ENCODE results near the gene NT5DC4.

The NT5DC4 gene

DNA sequence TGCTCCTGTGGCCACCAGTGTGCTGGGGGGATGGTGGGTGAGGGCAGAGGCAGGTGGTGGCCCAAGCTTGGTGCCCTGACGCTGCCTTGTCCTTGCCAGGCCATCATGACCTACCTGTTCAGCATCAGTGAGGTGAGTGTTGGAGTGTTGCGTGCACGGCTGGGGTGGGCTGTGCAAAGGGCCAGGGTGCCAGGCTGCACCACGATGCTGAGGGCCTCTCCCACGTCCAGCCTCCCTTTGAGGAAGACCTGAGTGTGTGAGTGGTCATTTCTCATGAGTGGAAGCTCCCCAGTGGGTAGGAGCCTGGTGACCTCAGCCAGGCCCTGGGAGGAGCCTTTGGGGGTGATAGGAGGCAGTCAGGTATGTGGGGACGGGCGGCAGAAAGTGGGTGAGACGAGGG is 3.2 kb downstream of the NT5DC4 start:
- DNase-seq (ENCODE audit: low spot score): no peak

DNA sequence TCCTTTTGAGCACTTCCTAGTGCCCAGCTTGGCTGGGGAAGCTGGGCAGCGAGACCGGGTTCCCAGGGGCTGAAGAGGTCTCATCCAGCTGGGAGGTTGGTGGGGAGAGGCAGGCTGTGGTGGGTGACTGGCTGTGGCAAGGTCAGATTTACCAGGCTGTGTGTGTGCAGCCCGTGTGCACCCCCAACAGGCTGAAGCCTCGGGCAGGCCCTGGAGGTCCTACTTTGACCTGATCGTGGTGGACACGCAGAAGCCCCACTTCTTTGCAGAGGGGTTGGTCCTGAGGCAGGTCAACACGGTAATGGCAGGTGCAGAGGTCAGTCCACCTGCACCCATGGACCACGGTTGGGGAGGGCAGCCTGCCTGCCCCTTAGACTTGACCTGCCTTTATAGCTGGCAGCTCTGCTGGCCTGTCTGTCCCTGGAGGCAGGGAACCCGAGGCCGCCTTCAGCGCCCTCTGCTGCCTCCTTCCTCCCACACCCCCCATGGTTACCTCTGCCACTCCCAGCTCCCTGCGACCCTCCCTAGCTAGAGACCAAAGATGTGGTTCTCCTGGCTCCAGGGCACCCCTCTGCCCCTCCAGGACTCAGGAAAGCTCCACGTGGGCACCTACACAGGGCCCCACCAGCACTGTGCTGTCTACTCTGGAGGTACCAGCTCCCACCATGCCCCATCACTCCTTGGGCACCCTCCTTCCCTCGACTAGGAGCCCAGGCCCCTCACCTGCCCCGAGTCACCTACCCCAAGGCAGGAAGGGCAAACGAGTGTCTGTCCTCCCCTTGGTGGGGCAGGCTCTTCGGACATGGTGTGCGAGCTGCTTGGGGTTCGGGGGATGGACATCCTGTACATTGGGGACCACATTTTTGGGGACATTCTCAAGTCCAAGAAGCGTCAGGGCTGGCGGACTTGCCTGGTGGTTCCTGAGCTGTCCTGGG is 4.0 kb downstream of the NT5DC4 start:
- no peak for DNase-seq (ENCODE audit: low spot score)

DNA sequence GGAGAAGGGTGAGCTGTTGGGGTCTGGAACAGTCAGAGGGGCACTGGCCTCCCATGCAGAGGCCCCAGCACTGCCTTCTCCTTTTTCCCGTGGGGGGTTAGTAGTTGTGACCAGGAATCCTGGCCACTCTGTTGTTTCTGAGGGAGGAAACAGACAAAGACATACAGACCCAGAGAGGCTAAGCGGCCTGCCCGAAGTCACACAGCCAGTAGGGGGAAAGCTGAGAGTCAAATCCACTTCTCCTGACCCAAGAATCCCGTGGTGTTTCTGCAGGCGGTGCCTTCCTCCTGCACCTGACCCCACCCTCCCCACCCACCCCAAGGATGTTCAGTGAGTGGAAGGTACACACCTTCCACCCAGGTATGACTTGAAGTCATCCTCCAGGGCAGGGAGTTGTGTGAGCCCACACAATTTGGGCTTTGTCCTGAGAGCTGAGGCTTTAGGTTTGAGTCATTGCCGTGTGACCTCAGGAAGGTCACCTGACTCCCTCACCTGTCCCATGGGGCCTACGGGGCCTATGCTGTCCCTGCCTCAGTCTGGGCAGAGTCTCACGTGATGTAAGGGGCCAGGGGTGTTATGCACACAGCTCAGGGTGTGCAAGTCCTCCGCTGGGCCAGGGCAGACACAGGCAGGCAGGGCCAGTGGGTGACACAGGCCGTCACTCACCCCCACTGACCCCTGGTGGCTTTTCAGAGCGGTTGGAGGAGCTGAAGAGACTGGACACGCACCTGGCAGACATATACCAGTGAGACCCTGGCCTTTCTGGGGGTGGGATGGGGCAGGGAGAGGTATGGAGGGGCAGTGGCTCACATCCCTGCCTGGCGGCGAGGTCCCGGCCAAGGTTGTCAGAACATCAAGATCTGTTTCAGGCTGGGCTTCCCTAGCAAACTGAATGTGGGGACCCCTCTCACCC is 5.0 kb downstream of the NT5DC4 start:
- peak; percentile 60 for DNase-seq (ENCODE audit: low spot score)

DNA sequence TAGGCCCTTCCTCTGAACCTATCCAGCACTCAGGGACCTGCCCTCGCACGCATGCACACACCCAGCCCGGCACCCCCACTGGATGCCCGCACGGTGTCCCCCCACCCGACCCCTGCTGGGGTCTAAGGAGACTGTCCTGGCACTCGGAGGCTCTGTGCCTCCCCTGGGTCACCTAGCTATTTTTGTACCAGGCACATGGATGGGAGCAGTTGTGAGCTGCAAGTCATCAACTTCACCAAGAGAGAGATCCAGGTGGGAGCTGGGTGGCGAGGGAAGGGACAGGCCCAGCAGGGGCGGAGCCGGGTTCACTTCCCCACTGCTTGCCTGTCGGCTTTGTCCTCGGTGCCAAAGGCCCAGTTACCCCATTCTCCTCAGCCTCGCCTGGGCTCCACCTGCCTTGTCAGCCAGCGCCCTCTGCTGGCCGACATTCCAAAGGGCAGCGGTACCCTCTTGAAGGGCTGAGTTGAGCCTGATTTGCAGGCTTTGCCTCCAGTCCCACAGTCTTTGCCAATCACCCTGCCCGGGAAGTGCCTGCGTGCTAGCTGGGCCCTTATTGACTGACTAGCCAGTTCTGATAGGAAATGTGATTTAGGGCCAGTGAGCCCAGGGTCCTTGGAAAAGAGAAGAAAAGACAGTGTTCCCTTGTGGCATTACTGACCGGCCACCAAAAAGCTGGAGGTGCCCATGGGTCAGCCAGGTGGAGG is 5.8 kb downstream of the NT5DC4 start:
- DNase-seq (ENCODE audit: low spot score): peak; percentile 89

DNA sequence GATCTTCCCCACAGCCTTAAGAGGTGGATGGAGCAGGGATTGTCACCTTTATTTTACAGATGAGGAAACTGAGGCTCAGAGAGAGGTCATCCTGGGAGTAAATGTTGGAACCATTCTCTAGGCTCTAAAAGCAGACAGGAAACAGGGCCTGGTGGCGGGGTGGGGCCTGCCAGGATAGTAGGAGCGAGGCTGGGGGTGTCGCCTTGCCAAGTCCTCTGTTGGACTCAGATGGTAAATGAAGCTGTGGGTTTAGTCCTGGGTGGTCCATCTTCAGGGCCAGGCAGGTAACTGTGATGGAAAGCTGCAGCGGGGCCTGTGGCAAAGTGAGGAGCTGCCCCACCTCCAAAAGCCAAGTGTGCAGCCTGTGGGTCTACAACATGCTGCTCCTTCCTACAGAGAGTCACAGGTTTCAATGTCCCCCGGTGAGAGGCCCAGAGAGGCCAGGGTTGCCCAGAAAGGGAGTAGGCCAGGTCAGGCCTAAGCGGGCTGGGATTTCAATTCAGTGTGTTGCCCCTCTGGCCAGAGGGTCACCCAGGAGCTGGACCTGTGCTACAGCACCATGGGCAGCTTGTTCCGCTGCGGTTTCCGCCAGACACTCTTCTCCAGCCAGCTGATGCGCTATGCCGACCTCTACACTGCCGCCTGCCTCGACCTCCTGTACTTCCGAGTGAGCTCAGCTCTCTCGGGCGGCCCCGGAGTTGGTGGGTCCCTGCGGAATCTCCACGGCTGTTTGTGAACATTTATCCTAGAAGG is 6.6 kb downstream of the NT5DC4 start:
- DNase-seq (ENCODE audit: low spot score): no peak

DNA sequence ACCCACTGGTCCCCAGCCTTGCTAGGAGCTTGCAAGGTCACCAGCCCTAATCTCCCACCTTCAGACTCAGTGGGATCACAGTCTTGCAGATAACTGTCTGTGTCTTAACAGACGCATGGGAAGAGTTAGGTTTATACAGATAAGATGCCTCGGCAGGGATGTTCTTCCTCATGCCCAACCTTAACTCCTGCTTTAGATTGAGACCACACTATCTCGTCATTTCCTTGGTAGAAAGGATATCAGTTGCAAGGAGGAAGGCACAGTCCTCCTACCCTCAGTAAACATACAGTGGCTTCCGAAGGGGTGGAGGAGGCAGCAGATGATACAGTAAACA is 7.2 kb downstream of the NT5DC4 start:
- DNase-seq (ENCODE audit: low spot score): no peak

DNA sequence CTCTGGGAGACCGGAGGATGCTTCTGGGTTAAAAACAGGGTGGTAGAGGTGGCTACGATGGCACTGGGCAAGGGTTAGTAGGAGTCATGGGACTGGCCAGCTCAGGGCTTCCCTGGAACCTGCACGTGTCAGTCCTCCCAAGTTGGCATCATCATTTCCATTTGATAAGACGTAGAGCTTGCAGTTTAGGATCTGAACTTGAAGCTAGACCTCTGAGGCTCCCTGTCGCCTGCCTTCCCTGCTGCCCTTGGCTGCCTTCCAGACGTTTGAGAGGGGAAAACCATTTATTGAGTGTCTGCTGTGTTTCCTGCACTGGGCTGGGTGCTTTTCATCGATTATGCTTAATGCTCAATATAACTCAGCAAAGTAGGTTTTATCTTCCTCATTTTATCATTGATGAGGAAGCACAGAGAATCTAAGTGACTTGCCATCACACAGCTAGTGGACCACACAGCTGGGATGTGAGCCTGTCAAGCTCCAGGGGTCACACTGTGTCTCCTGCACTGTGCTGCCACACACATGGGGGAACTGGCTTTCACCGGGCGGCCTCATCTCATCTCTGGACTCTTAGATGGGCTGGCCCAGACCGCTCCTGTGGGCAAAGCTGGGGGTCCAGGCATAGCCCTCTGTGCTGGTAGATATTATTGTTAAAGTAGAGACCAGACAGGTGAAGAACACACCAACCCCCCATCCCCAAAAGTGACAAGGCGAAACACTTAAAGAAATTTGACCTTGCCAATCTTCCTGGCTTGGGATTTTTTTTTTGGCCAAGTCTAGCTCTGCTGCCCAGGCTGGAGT is 7.8 kb downstream of the NT5DC4 start:
- no peak for DNase-seq (ENCODE audit: low spot score)

DNA sequence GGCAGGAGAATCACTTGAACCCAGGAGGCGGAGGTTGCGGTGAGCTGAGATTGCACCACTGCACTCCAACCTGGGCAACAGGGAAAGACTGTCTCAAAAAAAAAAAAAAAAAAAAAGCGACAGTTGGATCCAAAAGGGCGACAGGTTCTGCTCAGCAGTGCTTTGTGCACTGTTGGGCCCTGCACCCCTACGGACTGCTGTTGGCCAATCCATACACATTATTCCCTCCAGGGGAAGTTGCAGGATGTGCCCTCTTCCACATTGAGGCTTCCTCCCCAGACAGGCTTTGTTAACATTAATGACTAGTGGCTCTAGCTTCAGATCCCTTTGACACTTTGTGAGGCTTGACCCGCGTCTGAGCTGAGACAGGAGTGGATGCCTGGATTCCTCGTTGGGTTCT is 9.4 kb downstream of the NT5DC4 start:
- DNase-seq (ENCODE audit: low spot score): no peak

DNA sequence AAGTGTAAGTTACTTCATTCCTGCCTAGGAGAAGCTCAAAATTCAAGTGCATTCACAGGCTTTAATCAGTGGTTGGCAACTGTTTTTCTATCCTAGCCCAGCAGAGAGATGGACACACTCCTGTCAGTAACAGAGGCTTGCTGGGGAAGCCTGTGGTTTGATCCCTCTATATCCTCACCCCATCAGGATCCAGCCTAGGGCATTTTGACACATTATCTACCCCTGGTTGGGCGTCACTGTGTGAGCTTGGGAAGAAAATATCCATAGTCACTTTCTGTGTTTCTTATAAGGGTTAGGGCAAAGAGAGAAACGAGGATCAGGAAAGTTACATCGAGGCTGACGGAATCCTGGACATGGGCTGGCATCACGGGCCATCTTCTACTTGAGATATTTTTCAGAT is 10.0 kb downstream of the NT5DC4 start:
- DNase-seq (ENCODE audit: low spot score): no peak

DNA sequence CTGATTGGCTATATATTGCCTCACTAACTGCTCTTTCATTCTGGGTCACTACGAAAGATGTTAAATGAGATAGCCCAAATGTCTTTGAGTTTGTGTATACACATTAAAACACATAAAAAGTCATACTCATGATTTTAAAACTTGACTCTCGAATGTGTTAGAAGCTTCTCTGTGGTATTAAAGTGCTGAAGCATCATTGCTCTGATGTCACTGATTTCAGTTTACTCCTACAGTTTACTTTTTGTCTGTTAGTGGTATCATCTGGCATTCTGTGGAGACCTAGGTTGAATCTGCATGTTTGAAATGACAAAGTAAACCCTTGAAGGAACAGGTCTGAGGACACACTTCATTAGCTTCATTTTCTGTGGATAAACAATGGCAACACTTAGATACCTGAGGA is 10.7 kb downstream of the NT5DC4 start:
- no peak for DNase-seq (ENCODE audit: low spot score)

DNA sequence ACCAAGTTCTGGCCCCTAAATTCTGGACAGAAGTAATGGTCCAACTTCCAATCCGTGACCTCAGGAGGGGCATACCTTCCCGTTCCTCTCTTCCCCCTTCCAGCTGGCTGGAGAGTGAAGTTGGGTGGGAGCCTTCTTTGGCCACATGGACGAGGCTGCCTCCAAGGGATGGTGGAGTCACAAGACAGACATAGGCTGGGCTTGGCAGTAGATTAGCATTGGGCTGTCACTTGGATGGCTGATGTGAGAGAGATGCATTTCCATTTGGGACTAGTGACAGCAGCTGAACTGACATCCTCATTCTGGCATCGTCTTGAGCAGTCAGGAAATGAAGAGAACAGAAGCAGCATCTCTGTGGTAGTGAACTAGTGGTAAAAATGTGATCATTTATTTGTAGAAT is 12.6 kb downstream of the NT5DC4 start:
- DNase-seq (ENCODE audit: low spot score): no peak

DNA sequence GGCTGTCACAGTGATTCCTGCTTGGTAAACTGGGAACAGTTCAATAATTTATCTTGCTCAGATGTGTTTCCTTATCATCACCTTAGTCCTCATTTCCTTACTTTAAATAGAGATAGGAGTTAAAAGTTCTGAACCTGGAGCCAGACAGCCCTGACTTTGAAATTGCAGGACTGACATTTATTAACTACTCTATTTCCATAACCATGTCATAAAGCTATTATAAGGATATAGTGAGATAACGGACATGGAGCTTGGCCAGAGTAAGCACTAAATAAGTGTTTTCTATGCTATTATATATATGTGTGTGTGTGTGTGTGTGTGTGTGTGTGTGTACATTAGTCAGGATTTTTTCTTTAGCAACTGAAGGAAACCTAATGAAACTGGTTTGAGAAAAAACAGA is 13.1 kb downstream of the NT5DC4 start:
- DNase-seq (ENCODE audit: low spot score): no peak

DNA sequence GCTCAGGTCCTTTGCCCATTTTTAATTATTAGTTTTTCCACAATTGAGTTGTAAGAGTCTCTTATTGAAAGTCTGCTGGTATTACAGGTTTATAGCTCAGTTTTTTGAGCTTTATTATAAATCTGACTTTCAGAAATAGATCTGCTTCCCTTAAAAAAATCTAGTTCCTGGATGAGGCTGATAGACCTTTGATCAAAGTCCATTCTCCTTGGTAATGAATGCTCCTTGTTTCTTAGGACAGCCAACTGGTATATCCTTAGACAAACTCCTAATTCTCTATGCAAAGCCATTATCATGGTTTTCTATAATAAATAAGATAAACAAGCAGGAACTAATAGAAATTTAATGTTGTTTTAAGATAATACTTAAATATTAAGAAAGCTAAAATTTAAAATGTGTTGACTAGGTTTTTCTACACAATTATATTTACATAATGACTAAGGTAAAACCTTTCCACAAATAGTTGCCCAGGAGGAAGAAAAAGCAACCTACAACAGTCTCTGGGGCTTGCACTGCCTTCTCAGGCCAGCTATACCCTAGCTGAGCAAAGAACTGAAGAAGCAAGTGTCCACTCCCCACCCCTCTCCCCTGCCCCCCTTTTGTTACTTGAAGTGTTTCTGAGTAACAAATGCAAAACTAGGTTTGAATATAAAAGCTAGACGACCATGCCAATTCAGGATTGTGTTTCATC is 16.9 kb downstream of the NT5DC4 start:
- no peak for DNase-seq (ENCODE audit: low spot score)

DNA sequence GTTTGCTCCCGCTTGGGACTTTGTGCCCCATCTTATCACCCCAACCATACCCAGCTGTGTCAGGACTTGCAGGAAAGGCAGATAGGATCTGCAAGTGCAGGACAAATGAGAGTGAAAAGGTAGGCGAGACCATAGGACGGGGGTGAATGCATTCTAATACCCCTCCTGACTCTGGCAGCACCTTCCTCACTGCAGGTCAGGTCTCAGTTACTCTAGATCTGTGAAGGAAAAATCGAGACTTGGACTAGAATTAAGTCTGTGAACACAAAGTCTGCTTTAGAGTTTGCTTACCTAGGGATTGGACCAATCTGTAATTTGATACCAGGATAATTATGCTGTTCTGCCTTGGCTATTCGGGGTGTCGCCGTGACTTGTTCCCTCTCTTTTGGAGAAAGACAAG is 19.7 kb downstream of the NT5DC4 start:
- DNase-seq (ENCODE audit: low spot score): no peak

DNA sequence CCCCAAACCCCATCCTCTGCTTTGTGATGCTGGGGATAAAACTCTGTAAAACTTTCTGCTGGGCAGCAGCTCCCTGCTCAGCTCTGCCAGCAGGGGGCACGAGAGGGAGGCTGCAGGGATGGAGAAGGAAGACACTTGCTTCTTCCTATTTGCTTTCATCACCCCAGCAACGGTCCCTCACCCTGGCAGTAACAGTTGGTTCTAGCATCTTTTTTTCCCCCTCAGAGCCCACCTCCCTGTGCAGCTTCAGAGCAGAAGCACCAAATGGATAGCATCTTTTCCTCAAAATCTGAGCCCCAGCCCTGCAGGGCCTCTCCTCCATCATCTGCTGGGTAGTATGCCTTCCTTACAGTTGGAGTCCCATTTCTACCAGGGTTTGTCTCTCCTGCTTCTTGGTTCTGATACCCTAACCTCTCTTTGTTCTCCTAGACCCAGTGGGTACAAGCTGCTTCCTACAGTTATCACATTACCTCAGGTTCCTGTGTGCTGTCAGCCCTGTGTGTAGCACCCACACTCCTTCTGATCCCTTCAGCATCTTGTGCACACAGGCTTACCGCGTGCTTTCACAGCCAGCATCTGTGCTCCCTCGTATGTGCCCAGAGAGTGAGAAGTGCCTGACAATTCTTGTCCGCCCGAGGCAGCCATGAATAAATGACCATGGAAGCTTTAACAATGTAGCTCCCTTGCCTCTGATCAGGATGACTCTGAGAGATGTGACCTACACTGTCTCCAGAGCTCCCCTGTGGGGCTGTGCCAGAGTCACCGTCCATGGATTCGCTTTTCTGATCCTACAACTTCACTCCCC is 29.1 kb downstream of the NT5DC4 start:
- peak; percentile 54 for DNase-seq (ENCODE audit: low spot score)

DNA sequence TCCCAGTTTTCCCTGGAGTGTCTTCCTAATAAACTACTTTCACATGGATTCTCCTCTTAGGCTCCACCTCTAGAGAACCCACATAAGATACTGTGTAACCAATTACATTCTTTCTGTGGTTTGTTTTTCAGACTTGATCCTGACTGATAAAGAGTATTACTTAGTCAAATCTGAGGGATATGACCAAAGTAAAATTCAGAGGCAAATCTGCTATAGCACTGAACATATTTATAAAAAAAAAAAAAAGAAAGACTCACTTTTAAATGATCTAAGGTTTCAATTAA is 29.7 kb downstream of the NT5DC4 start:
- DNase-seq (ENCODE audit: low spot score): no peak

DNA sequence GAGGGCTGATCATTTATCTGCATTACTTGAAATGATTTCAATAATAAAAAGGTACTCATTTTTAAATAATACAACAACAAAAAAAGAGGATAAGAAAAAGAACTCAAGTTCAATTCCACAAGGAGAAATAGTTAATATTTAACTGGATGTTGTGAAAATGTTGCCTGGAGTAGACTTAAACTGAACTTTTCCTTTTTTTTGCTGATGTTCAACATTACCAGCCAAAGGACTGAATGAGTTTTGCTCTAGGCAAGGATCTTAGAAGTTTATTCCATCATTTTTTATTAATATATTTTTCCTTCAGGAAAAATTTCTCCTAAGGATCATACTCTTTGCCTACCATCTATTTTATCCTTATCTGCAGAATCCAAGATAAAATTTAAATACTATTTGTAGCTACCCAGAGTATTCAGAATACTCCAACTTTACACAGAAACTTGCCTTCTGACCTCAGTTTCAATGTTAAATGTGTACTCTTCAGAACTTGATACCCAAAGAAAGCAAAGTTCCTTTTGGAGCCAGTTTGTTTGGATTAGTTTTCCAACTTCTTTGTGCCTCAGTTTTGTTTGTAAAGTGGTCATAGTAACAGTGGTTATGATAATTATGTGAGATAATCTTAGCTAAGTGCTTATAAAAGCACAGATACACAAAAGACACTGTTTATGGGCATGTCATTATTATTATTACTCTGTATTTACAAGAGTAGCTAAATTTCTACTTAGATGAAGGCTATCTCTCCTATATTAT is 30.8 kb downstream of the NT5DC4 start:
- DNase-seq (ENCODE audit: low spot score): no peak

DNA sequence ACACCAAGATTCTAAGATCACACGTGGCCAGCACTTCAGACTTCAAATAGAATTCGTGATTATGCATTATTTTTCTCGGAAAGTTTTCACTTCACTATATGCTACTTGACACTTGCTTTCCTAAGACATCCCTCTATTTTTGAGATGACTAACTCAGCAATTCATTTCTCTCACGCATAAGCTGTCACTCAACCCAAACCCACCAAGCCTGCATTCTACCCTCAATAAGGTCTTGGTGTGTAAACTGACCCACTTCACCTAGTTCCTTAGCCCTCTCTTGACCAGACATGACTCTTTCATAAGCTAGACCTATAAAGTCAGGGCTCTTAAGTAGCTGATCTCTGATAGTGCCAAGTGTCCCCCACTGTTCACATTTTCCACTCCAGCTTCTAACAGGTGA is 31.8 kb downstream of the NT5DC4 start:
- DNase-seq (ENCODE audit: low spot score): no peak

DNA sequence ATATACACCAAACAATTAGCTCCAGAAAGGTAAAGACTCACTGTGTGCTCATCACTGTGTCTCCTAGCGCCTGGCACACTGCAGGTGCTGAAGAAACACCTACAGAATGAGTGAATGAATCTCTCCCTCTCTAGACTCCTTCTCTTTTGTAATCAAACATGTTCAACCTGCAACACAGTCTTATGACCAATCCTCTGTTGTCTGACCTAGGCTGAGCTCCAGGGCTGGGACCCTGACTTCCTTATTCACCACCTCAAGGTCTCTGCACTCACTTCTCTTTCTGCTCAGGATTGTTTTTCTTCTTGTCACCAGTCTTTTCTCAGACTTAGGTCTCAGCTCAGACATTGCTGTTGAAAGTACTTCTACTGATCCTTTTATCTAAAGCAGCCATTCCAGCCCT is 33.7 kb downstream of the NT5DC4 start:
- DNase-seq (ENCODE audit: low spot score): no peak

Data from LoVo (cell line).